ENCODE measurements around the gene SMAD9.
A peak's percentile ranks its signal among the peaks of the same experiment; 100 is the strongest.

Gene SMAD9

GRCh38 chr13:36919833-36920615, at the start of gene SMAD9:
Gene SMAD9, minus strand, starts transcription at chr13:36920238. Its CDS starts 40,549 bp downstream, at chr13:36879689.
- peak; percentile 37 for DNase-seq (ENCODE audit: low spot score)

DNA sequence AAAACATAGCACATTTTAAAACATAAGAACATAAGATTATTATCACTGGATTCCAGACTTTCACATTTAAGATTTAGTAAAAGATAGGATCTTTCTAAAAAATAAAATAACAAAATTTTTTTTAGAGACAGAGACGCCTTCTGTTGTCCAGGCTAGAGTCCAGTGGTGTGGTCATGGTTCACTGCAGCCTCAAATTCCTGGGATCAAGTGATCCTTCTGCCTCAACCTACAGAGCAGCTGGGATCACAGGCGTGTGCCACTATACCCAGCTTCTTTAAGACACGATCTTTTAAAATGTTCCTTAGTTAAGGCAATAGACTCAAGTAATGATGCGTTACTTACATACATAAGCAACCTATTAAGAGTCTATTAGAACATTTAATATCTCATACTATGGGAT, 46.4 kb upstream of the SMAD9 start:
- no peak for DNase-seq (ENCODE audit: low spot score)

GRCh38 chr13:36965767-36966166, 45.7 kb upstream of the SMAD9 start:
- no peak for DNase-seq (ENCODE audit: low spot score)

GRCh38 chr13:36959456-36960116, 39.5 kb upstream of the SMAD9 start:
- no peak for DNase-seq (ENCODE audit: low spot score)

DNA sequence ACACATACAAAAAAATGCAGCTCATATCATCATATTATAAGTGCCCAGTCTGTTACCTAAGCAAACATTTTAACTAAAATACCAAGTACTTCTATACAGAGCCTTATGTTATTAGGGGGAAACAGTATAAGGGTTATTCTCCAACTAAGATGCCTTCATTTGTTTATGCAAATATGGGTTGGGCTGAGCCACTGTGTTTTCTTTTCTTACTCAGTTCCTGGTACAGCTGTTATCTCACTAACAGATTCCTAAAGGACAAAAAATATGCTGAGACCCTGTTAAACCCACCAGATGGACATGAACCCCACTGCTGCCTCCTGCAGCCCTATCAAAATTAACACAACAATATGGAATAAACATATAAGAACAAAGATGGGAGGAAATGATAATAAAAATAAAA, 34.5 kb upstream of the SMAD9 start:
- DNase-seq (ENCODE audit: low spot score), result no peak

DNA sequence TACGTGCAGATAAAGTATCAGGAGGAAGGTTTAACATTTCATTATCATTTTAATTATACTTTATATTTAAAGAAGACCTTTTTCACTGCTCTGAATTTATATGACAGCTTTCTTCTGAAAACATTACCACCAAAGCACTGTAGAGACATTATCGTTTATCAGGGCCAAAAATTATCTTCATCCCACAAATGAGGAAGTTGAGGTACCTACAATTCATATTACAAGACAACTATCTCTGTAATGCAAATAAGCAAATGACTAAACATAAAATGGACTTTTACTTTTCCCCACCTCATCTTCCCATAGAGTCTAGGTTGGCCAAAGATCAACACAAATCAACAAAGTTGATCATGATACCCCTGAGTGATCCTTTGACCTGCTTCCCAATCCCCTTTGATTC, 30.9 kb upstream of the SMAD9 start:
- DNase-seq (ENCODE audit: low spot score), result no peak

- DNase-seq (ENCODE audit: low spot score), result no peak
Measured at GRCh38 chr13:36950330-36950729, 30.3 kb upstream of the SMAD9 start.

GRCh38 chr13:36945078-36945477, 25.0 kb upstream of the SMAD9 start:
- no peak for DNase-seq (ENCODE audit: low spot score)

- DNase-seq (ENCODE audit: low spot score), result no peak
Measured at GRCh38 chr13:36925603-36926002, 5.6 kb upstream of the SMAD9 start.

DNA sequence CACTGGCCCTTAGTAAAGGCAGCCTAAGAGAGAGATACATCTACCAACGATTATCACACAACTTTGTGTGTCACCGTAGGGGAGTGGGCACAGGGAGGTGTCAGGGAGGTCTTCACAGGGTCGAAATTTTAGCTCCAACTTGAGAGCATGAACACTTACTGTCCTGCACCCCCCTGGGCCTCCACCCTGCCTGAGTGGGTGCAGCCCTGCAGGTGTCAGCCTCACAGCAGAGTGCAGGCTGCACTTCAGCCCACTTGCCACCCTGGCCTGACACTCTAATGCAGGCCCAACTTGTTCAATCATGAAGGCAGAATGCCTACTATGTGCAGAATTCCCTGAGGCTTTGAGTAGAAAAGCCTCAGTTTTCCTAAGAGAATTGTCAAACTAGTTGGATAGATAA, 4.0 kb upstream of the SMAD9 start:
- DNase-seq (ENCODE audit: low spot score), result no peak

DNA sequence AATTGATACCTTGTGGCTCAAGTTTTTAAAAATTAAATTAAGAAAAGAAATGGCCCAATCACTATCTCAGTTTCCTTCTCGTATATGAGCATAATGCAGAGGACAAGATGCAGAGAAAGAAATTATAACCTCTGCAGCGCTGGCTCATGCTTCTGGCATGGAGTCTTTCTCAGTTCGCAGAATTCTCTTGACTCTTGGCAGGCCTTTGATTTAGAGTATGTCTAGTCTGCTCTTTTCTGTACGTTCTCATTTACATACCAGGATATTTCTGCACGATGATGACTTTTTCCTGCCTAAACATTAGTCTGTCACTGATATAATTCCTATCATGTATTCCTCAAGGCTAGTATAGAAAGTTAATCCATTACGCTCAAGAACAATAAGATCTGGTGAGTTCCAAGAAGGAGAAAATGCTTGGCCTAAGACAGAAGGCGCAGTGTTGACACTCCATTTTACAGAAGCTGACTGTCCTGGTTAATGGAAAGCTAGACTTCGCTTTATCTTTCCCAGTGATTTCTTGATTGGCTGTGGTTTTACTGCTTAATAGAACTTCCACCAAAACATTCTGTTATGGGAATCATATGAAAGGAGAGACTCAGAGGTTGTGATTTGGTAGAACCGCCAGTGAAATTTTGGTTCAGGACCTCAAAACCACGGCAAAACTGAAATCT, 1.7 kb upstream of the SMAD9 start:
- no peak for DNase-seq (ENCODE audit: low spot score)

GRCh38 chr13:36920616-36921185, 663 bp upstream of the SMAD9 start:
- DNase-seq (ENCODE audit: low spot score), result no peak

DNA sequence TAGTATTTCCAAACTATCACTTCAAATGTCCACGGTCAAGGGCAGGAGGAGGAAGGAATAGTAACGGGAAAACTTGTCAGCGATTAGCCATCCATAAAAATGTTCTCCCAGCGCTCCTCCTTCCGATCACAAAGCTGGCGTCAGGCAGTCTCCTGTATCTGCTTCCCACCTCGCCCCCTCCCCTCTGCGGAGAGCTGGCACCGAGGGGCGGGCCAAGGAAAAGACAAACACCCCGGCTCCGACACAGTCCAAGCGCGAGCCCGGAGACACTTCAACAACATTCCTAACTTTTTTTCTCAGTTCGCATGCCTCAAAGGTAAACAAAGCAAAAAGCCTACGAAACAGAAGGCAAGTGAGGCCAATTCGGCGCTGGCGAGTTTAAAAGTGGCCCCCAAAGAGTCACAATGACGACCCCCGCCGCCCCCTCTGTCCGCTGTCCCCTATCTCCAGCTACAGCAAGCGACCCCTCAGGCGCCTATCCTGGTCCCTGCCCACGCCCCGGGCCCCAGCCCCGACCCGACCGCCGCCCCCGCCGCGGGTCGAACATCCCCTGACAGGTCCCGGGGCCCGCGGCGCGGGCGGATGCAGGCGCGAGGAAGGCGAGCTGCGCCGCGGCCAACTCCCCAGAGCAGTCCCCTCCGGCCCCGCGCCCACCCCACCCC, 736 bp downstream of the SMAD9 start:
- no peak for DNase-seq (ENCODE audit: low spot score)

DNA sequence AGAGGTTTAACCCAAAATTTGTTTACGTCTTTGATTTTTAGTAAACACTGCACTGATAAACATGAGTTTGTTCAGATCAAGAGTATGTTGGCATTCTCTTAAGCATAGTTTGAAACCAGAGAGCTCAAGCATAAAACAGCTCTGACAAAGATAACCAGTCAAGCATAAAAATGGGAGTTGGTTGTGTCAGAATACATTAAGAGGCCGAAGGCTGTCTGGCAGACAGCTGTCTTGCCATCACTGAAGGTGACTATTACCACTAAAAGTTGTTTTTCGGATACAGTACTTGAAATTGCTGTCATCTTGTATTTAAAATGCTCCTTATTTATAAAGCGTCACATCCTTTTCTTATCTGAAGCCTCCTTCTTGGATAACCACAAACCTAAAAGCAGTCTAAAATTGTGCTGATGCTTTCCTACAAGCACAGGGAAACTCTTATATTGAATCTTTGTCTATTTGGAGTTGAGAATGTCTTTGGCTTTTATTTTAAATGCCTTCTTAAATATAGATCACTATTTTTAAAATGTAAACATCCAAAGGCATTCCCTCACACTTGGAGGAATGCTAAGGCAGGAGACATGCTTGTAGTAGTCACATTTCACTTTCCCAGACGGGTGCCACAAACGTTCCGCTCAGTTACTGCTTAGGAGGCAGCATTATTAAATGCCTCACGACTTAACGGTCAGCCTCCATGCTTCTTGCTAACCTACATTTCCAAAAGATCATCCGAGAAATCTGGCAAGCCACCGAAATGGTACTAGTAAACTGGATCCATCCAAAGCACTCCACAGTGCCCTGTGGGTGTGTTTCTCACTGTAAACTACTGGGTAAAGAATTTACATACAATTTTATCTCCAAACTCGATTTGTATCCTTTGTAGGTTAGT, 1.5 kb downstream of the SMAD9 start:
- DNase-seq (ENCODE audit: low spot score), result no peak

GRCh38 chr13:36917311-36917710, 2.7 kb downstream of the SMAD9 start:
- no peak for DNase-seq (ENCODE audit: low spot score)

DNA sequence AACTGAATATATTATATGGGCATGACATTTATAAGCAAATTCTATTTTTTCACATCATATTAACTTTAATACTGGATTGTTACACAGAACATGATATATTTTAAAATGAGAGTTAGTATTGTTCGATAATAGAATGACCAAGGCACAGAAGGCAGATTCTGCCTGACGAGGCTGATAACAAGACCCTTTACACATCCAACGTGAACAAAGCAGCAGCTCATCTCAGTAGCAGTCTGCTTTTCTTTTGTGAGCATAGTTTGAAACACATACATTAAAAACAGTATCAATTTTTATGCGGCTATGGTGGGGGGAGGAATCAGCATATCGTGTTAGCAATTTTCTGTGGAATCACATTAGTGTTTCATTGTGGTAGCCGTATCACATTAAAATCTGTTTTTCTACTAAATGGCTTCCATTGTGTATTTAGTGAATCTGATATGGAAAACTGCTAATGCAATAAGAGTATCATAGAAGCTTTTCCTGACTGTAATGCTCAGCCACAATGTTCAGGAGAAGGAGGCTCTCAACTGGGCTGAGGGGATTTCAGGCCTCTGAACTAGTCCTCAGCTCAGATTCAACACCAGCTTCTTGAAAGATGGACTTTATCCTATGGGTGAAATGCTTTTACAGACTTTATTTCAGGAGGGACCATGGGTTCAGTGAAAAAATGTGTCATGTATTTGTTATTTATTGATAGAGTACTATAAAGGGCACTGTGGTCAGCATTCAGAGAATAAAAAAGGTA, 4.0 kb downstream of the SMAD9 start:
- DNase-seq (ENCODE audit: low spot score), result no peak

DNA sequence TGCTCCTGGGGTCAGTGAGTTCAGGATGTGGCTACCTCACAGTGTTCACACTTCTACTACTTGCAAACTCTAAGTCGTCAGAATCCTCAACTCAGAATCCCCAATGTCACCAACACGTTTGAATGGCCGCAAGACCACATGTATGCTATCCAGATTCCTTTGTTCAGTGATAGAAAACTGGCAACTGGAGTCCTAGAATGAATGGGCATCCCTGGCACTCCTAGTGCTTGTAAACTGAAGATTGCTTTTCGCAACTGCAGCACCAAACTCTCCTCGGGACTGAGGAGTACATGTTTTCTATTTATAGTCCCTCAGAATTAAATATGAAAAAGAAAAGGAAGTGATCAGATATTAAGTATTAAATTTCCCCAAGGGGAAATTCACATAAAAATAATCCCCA, 4.9 kb downstream of the SMAD9 start:
- no peak for DNase-seq (ENCODE audit: low spot score)

DNA sequence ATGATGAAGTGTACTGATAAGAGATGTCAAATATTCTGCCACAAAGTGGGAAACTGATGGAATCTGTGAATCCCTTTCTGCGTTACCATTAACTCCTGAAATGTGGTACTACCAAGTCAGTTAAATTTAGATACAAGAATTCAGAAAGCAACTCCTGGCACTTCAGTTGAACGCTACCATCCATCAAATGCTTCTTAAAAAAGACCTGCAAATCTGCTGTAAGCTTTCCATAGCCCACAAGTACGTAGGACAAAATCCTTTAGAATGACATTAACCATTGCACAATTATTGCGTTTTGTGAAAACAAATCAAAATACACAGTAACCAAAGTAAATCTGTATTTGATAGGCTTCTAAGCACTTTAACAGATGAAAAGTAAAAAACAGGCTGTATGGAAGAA, 5.4 kb downstream of the SMAD9 start:
- no peak for DNase-seq (ENCODE audit: low spot score)

GRCh38 chr13:36913463-36913862, 6.6 kb downstream of the SMAD9 start:
- DNase-seq (ENCODE audit: low spot score), result no peak

DNA sequence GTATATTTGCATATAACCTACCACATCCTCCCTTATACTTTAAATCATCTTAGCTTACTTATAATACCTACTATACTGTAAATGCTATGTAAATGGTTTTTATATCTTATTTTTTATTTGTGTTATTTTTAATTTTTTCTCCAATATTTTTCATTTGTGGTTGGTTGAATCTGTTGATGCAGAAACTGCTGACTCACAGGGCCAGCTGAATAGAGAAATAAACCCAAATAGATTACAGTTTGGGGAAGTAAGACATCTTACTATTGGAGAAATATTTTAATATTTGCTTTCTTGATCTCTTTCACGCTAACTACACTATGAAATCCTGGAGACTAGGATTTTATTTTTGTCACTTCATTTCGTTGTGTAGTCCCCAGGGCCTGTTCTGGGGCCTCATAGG, 7.1 kb downstream of the SMAD9 start:
- DNase-seq (ENCODE audit: low spot score), result no peak

GRCh38 chr13:36912369-36912768, 7.7 kb downstream of the SMAD9 start:
- no peak for DNase-seq (ENCODE audit: low spot score)
